Liver (tissue), 9 donors: Measurements from ENCODE around the gene SLC16A4. TPM values are rescaled to one million over a fixed set of nuclear protein-coding genes. Genes with fewer than 3 reads are reported as not detected.

Source experiments
- DNase-seq: peaks from one replicate; pipeline ENCODE4 v3.0.0-alpha.2; 2017; ENCODE audit warnings: low spot score
- H3K27ac ChIP-seq, 2 donors: one replicate each; pipeline ENCODE4 v1.7.0; 2013; ENCODE audit warnings: inconsistent platforms in 2 of 2, low read length in 2 of 2, control low read depth in 1 of 2, low read depth in 1 of 2, mild to moderate bottlenecking in 1 of 2
- H3K27me3 ChIP-seq, 4 donors: one replicate each; pipeline versions ENCODE4 v1.6.1 to v1.7.0; 2013; ENCODE audit warnings: low read length in 3 of 4, inconsistent platforms in 1 of 4, mild to moderate bottlenecking in 1 of 4, moderate library complexity in 1 of 4; ENCODE audit not compliant: control insufficient read depth in 4 of 4, insufficient read depth in 4 of 4
- H3K36me3 ChIP-seq, 4 donors: one replicate each; pipeline versions ENCODE4 v1.6.1 to v1.7.0; 2013; ENCODE audit warnings: low read length in 3 of 4, mild to moderate bottlenecking in 3 of 4, low read depth in 1 of 4, moderate library complexity in 1 of 4; ENCODE audit not compliant: control insufficient read depth in 4 of 4, insufficient read depth in 3 of 4
- H3K4me1 ChIP-seq, 4 donors: one replicate each; pipeline versions ENCODE4 v1.6.1 to v1.7.0; 2013; ENCODE audit warnings: low read length in 3 of 4, mild to moderate bottlenecking in 3 of 4, moderate library complexity in 1 of 4; ENCODE audit not compliant: control insufficient read depth in 4 of 4, insufficient read depth in 4 of 4
- H3K4me3 ChIP-seq, 3 donors: one replicate each; pipeline versions ENCODE4 v1.6.1 to v1.7.0; 2013; ENCODE audit warnings: low read length in 3 of 3, control low read depth in 1 of 3, low read depth in 1 of 3, mild to moderate bottlenecking in 1 of 3
- H3K9ac ChIP-seq, 2 donors: one replicate each; pipeline ENCODE4 v1.7.0; 2013; ENCODE audit warnings: low read length in 2 of 2, mild to moderate bottlenecking in 2 of 2, moderate library complexity in 2 of 2, control low read depth in 1 of 2, low read depth in 1 of 2
- H3K9me3 ChIP-seq, 4 donors: one replicate each; pipeline versions ENCODE4 v1.6.1 to v1.7.0; 2013; ENCODE audit warnings: low read length in 3 of 4; ENCODE audit not compliant: control insufficient read depth in 4 of 4
- ATF3 ChIP-seq: IDR thresholded peaks from 2 replicates; pipeline ENCODE4 v1.6.1; 2016; ENCODE audit warnings: antibody characterized with exemption
- CTCF ChIP-seq: fragments of 150-350 bp; IDR thresholded peaks from 2 replicates; pipeline ENCODE4 v1.5.1; 2017; ENCODE audit warnings: improper control_type of control experiment, low read depth, low read length; ENCODE audit not compliant: missing input control
- EGR1 ChIP-seq, 2 donors: IDR thresholded peaks; 2 replicates each; pipeline ENCODE4 v1.6.1; 2016 to 2018; ENCODE audit warnings: antibody characterized with exemption in 2 of 2, low read depth in 2 of 2
- FOXA1 ChIP-seq: IDR thresholded peaks from 2 replicates; pipeline ENCODE4 v1.6.1; 2016; ENCODE audit warnings: antibody characterized with exemption
- FOXA2 ChIP-seq: IDR thresholded peaks from 2 replicates; pipeline ENCODE4 v1.6.1; 2016; ENCODE audit warnings: antibody characterized with exemption
- GABPA ChIP-seq, 2 donors: IDR thresholded peaks in 1 of 2; conservative IDR thresholded peaks in 1 of 2; 2 replicates each; pipeline ENCODE4 v1.6.1; 2016; ENCODE audit warnings: antibody characterized with exemption in 2 of 2, mild to moderate bottlenecking in 1 of 2, moderate library complexity in 1 of 2
- HNF4A ChIP-seq, 2 donors: conservative IDR thresholded peaks; 2 replicates each; pipeline ENCODE4 v1.6.1; 2016; ENCODE audit warnings: antibody characterized with exemption in 2 of 2, mild to moderate bottlenecking in 2 of 2
- HNF4G ChIP-seq: IDR thresholded peaks from 2 replicates; pipeline ENCODE4 v1.6.1; 2016; ENCODE audit warnings: antibody characterized with exemption
- JUND ChIP-seq, 2 donors: IDR thresholded peaks; 2 replicates each; pipeline ENCODE4 v1.6.1; 2016; ENCODE audit warnings: antibody characterized with exemption in 2 of 2
- MAX ChIP-seq: IDR thresholded peaks from 2 replicates; pipeline ENCODE4 v1.6.1; 2016; ENCODE audit warnings: antibody characterized with exemption
- NR2F2 ChIP-seq: IDR thresholded peaks from 2 replicates; pipeline ENCODE4 v1.6.1; 2016; ENCODE audit warnings: antibody characterized with exemption
- RAD21 ChIP-seq, 2 donors: IDR thresholded peaks; 2 replicates each; pipeline ENCODE4 v1.6.1; 2016; ENCODE audit warnings: antibody characterized with exemption in 2 of 2, mild to moderate bottlenecking in 2 of 2
- REST ChIP-seq: IDR thresholded peaks from 2 replicates; pipeline ENCODE4 v1.6.1; 2016; ENCODE audit warnings: antibody characterized with exemption, mild to moderate bottlenecking
- RXRA ChIP-seq, 2 donors: IDR thresholded peaks; 2 replicates each; pipeline ENCODE4 v1.6.1; 2017 to 2018; ENCODE audit warnings: antibody characterized with exemption in 2 of 2, mild to moderate bottlenecking in 1 of 2
- SP1 ChIP-seq: IDR thresholded peaks from 2 replicates; pipeline ENCODE4 v1.6.1; 2018; ENCODE audit warnings: antibody characterized with exemption, mild to moderate bottlenecking
- TAF1 ChIP-seq: conservative IDR thresholded peaks from 2 replicates; pipeline ENCODE4 v1.6.1; 2016; ENCODE audit warnings: antibody characterized with exemption, mild to moderate bottlenecking
- YY1 ChIP-seq: IDR thresholded peaks from 2 replicates; pipeline ENCODE4 v1.6.1; 2016; ENCODE audit warnings: antibody characterized with exemption, mild to moderate bottlenecking
- ZBTB33 ChIP-seq: IDR thresholded peaks from 2 replicates; pipeline ENCODE4 v1.6.1; 2016; ENCODE audit warnings: antibody characterized with exemption
- WGBS: extraction: QIAGEN DNeasy Blood & Tissue Kit; methylation state at CpG from one replicate; pipeline ENCODE4 v1.1.7; 2013; 5-methylcytosine and 5-hydroxymethylcytosine counted together
- polyA plus RNA-seq, 2 donors: library from polyadenylated mRNA; stranded (reverse) in 1 of 2; unstranded in 1 of 2; fragments of 200-250 nt in 1 of 2; fragments of >200 nt in 1 of 2; fragmentation: Nextera tagmentation in 1 of 2; extraction: Ambion mirVana in 1 of 2; gene quantifications; one replicate each; pipeline versions ENCODE4 v1.2.1 to v1.2.3, GENCODE V29; 2013 to 2015
- total RNA-seq, 2 donors: library from RNA; depleted of rRNA; stranded (reverse); fragments of >200 nt; gene quantifications; one replicate each; pipeline ENCODE4 v1.2.3, GENCODE V29; 2014
- donor health status: healthy.
- donor health status: healthy.
- donor health status: healthy.
- donor health status: healthy.
- donor health status: healthy.

SLC16A4 gene
- total and polyA plus RNA-seq, 4 donors = 0.72 to 1.8 (median 1.6) TPM

- TF ChIP-seq ZBTB33 (no peak), RXRA (IDR thresholded peaks at IDR 0.05) (no peak), JUND (IDR thresholded peaks at IDR 0.05) (no peak), MAX (no peak), HNF4G (no peak), FOXA1 (no peak)
Observed at GRCh38 chr1:110348050-110348449, 42.8 kb downstream of the SLC16A4 start (continued).

- Histone ChIP-seq H3K36me3 (peaks cover 0 to 9% (median 2%) of the 10 kb centered on the region in 4 donors), H3K4me1 (peaks cover 5 to 59% (median 22%) of the 10 kb centered on the region in 4 donors), H3K27me3 (no peaks in the 10 kb centered on the region), H3K9ac (no peak overlapping the region), H3K27ac (no peak overlapping the region), H3K9me3 (no peaks in the 10 kb centered on the region), H3K4me3 (no peak overlapping the region)
- TF ChIP-seq HNF4A (conservative IDR thresholded peaks at IDR 0.05) (no peak), EGR1 (IDR thresholded peaks at IDR 0.05; ENCODE audit: low read depth in 2 of 2) (no peak), ATF3 (no peak), HNF4G (no peak), ZBTB33 (no peak), CTCF (no peak), TAF1 (no peak), SP1 (no peak), MAX (no peak), FOXA2 (no peak), RXRA (IDR thresholded peaks at IDR 0.05) (no peak), RAD21 (IDR thresholded peaks at IDR 0.05) (no peak), FOXA1 (no peak), REST (no peak), YY1 (no peak), NR2F2 (no peak), JUND (IDR thresholded peaks at IDR 0.05) (no peak), GABPA (IDR thresholded peaks at IDR 0.05 in 1 of 2, conservative IDR thresholded peaks at IDR 0.05 in 1 of 2) (no peak)
- WGBS = 83% methylated on average over 14 of the region's 14 CpGs
- DNase-seq = no peak
Observed at GRCh38 chr1:110347182-110347893, 43.5 kb downstream of the SLC16A4 start.
